COLO829 (cell line): Measurements from ENCODE around the gene HIF3A.

Source experiments
- DNase-seq: peaks from one replicate; pipeline ENCODE4 v3.0.0; 2012; ENCODE audit warnings: low spot score

The HIF3A gene

GRCh38 chr19:46330319-46330918 is 33.6 kb downstream of the HIF3A start:
- DNase-seq = no peak

DNA sequence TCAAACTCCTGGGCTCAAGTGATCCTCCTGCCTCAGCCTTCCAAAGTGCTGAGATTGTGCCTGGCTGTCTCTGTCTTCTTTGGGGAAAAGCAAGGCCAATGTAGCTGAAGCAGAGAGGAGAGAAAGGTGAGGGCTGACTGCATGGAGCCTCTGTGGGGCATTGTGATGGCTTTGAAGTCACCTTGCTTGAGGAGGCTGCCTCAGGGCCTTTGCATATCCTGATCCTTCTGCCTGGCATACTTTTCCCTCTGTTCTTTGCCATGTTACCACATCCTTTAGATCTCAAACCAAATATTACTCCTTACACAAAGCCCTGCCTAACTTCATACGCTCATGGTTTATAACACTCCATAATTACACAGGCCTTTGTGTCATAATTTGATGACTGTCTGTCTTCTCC is 40.6 kb downstream of the HIF3A start:
- no peak for DNase-seq

GRCh38 chr19:46339446-46339845 is 42.6 kb downstream of the HIF3A start:
- no peak for DNase-seq

- no peak for DNase-seq
These were observed 43.3 kb downstream of the HIF3A start for GRCh38 chr19:46340051-46340659.

DNA sequence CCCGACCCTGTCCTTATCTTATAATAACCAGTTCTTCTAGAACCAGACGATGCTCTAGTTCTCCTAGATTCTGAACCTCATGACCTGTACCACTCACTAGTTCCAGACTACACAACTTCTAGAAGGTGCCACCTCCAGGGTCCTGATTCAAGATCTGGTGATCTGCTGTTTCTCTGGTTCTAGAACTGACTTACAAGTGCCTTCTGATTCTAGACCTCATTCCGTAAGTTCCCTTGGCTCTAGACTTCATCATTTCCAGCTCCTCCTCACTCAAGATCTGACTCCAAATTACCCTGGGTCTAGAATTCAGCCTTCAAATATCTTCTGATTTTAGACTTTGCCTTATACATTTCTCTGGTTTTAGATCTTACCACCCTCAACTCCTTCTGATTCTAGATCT is 45.1 kb downstream of the HIF3A start:
- DNase-seq = no peak

GRCh38 chr19:46344363-46344762 is 47.5 kb downstream of the HIF3A start:
- no peak for DNase-seq

GRCh38 chr19:46345157-46345556 is 48.3 kb downstream of the HIF3A start:
- DNase-seq = no peak

DNA sequence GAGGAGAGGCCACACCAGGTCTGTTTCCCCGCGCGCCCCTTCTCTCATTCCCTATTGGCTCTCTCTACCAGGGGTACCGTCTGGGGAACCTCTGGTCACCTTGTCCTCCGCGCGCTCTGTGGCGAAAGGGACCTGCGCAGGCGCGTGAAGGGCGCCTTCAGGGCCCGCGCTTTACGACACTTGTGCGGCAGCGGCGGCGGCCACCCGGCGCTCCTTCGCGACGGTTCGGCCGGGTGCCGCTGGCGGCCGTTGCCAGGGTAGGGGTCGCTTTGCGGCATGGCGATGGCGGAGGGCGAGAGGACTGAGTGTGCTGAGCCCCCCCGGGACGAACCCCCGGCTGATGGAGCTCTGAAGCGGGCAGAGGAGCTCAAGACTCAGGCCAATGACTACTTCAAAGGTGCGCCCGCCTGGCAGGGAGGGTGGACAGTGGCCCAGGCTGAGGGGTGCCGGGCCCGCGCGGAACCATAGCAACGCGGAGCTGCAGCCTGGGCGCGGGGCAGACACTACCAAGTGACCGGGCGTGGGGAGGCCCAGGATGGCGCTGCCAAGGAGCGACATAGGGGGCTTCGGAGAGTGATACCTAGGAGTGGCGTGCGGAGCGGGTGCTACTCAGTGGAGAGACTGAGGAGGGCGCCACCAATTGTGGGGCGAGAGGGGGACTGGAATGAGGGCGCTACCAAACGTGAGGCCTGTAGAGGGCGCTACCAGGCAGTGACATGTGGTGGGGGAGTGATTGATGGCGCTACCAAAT is 50.2 kb downstream of the HIF3A start, which contains the start of gene PPP5C:
PPP5C (plus strand) TSS at position 267 of the 751 bp plus-strand sequence; CDS start at position 277, 10 bp downstream.
- peak; percentile 94 for DNase-seq

- DNase-seq = no peak
These were observed 50.7 kb downstream of the HIF3A start for GRCh38 chr19:46347572-46347883.

- no peak for DNase-seq
These were observed 51.1 kb downstream of the HIF3A start for GRCh38 chr19:46347985-46348384.

GRCh38 chr19:46349311-46349993 is 52.6 kb downstream of the HIF3A start:
- DNase-seq = no peak

DNA sequence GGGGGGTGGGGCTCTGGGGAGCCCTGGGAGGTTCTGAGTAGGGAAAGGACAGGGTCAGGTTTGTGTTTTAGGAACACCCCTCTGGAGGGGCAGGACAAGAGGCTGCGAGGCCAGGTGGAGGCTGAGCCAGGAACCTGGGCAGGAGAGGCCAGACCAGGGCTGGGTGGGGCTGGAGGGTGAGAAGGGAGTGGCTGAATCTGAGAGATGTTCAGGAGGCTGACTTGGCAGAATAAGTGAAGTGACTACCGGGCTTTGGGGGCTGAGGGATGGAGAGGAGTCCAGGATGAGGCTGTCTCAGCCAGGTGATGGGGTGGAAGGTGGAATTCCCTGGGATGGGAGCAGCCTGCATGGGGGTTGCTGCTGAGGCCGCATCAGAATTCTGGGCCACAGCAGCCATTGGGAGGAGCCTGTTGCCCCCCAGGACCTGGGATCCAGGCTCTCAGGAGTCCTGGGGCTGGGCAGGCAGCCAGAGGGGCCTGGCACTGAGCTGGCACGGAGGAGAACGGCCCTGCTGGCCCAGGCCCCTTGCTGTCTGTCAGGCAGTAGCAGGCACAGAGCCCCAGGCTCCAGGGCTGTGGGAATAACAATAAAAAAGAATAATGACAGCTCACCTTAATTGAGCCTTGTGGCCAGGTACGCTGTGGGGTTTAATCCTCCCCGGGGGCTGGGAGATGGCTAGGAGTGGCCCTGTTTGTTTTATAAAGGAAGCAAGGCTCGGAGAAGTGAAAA is 53.4 kb downstream of the HIF3A start:
- no peak for DNase-seq

DNA sequence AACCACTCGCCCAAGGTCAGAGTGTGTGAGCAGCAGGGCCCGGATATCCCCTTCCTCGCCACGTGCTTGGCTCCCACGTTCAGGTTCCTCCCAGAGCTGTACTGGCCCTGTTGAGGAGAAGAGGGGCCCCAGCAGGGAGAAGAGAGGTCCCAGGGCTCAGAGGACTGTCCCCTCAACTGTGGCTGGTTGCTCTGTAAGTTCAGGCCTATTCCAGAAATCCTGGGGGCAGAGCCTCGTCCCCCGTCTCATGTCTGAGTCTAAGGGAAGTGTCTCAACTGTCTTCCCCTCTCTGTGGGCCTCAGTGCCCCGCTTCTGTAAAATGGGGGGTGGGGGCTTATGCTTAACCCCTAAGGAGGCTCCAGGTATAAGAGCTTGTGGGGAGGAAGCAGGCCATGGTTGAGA is 53.9 kb downstream of the HIF3A start:
- DNase-seq = no peak

- peak; percentile 24 for DNase-seq
These were observed 54.6 kb downstream of the HIF3A start for GRCh38 chr19:46351241-46352041.

- no peak for DNase-seq
These were observed 57.1 kb downstream of the HIF3A start for GRCh38 chr19:46353730-46354528.

GRCh38 chr19:46355234-46356148 is 58.6 kb downstream of the HIF3A start:
- DNase-seq = no peak

GRCh38 chr19:46356149-46357055 is 59.6 kb downstream of the HIF3A start:
- no peak for DNase-seq

DNA sequence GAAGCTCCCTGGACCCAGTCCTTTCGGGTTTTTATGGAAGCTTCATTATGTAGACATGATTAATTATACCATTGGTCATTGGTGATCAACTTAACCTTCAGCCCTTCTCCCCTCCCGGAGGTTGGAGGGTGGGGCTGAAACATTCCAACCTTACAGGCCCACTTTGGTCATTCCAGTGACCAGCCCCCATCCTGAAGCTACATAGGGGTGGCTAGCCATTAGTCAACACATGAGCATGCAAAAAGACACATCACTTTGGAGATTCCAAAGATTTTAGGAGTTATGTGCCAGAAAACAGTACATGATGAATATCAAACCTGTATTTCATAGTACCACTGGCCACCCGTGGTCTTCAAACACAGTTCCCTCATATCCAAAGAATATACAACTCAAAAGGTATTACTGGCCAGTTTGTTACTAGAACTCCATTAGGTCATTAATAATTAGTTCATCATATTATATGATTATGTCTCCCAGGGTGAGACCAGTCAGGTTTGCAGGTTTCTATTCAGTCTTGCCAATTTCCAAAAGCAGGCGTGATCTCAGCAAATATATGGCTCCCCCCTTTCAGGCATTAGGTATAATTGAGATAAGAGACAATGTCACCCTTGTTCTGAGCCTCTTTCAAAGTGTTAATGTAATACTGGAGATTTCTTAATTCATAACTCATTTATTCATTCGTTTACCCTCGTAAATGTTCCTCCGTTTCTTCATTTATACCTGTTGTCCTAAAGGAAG is 61.2 kb downstream of the HIF3A start:
- no peak for DNase-seq
